Left ventricle myocardium inferior (tissue), 1 donor: Measurements from ENCODE around the gene ZNF281. TPM values are rescaled to one million over a fixed set of nuclear protein-coding genes. Genes with fewer than 3 reads are reported as not detected.

Source experiments
- DNase-seq: peaks from one replicate; pipeline ENCODE4 v3.0.0-alpha.2; 2020
- H3K27ac ChIP-seq: fragments of 200-600 bp; replicated peaks from 2 replicates; pipeline ENCODE4 v1.8.0; 2021
- H3K27me3 ChIP-seq: fragments of 200-600 bp; 2 replicates; pipeline ENCODE4 v1.8.0; 2021; ENCODE audit warnings: low read depth
- H3K36me3 ChIP-seq: fragments of 200-600 bp; 2 replicates; pipeline ENCODE4 v1.8.0; 2021
- H3K4me1 ChIP-seq: fragments of 200-600 bp; 2 replicates; pipeline ENCODE4 v1.8.0; 2021
- H3K4me3 ChIP-seq: fragments of 200-600 bp; 2 replicates; pipeline ENCODE4 v1.8.0; 2021; ENCODE audit warnings: mild to moderate bottlenecking, moderate library complexity
- H3K9me3 ChIP-seq: fragments of 200-600 bp; replicated peaks from 2 replicates; pipeline ENCODE4 v1.8.0; 2021
- intact Hi-C: fragments of 100-400 bp; cut with micrococcal nuclease; formaldehyde crosslinking; loops from one replicate; pipeline ENCODE4 v1.11.0; 2022
- total RNA-seq: library from RNA; stranded (reverse); fragmentation: NEBNext Ultra II Directional; extraction: Animal tissue kit (Norgen Biotek cat#: 25700); gene quantifications from one replicate; pipeline ENCODE4 v1.2.1, GENCODE V29; 2021
- TF ChIP-seq, protein P1 (sequence below): fragments of 200-600 bp; IDR thresholded peaks from 2 replicates; pipeline ENCODE4 v1.8.0; 2021; ENCODE audit warnings: antibody characterized with exemption, mild to moderate bottlenecking, borderline replicate concordance
- donor health status: DM: no; HTN: yes; CAD: no; lungs with severe emphysema.

Gene ZNF281
- total RNA-seq, 1 donor from 2014 or later, result 8.3 TPM

DNA sequence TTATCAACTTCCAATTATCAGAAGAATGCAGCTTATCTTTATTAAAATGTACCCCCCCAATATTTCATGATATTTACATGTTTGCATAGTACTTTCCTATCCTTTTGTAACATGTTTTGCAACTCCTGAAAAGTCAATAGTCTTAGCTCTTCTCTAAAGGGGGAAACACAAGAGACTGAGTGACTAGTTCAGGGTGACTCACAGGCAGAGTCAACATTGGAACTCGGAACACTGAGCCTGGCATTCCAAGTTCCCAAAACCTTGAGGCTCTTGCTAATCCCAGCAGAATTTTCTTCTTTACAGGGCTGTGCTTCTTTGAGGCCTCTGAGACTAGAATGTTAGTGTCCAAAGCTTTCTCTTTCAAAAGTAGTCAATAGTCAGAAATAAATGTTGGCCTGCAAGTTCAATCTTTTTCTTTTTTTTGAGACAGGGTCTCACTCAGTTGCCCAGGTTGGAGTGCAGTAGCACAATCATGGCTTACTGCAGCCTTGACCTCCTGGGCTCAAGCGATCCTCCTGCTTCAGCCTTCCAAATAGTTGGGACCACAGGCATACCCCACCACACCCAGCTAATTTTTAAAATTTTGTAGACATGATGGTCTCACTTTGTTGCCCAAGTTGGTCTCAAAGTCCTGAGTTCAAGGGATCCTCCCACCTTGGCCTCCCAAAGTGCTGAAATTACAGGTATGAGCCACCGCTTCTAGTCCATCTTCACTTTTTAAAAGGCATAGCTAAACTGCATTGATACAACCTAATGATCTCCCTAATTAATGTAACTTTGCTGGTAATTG lies 37.5 kb downstream of the ZNF281 start:
- no peak overlapping the region for H3K27ac ChIP-seq
- intact Hi-C loops, result no loop called here
- no peaks in the 10 kb centered on the region for H3K36me3 ChIP-seq
- H3K9me3 ChIP-seq, result no peaks in the 10 kb centered on the region
- H3K4me1 ChIP-seq, result no peaks in the 10 kb centered on the region
- H3K27me3 ChIP-seq, result no peaks in the 10 kb centered on the region
- H3K4me3 ChIP-seq, result no peak overlapping the region
- TF ChIP-seq, protein P1, sequence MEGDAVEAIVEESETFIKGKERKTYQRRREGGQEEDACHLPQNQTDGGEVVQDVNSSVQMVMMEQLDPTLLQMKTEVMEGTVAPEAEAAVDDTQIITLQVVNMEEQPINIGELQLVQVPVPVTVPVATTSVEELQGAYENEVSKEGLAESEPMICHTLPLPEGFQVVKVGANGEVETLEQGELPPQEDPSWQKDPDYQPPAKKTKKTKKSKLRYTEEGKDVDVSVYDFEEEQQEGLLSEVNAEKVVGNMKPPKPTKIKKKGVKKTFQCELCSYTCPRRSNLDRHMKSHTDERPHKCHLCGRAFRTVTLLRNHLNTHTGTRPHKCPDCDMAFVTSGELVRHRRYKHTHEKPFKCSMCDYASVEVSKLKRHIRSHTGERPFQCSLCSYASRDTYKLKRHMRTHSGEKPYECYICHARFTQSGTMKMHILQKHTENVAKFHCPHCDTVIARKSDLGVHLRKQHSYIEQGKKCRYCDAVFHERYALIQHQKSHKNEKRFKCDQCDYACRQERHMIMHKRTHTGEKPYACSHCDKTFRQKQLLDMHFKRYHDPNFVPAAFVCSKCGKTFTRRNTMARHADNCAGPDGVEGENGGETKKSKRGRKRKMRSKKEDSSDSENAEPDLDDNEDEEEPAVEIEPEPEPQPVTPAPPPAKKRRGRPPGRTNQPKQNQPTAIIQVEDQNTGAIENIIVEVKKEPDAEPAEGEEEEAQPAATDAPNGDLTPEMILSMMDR, result no peak
- no peak for DNase-seq

DNA sequence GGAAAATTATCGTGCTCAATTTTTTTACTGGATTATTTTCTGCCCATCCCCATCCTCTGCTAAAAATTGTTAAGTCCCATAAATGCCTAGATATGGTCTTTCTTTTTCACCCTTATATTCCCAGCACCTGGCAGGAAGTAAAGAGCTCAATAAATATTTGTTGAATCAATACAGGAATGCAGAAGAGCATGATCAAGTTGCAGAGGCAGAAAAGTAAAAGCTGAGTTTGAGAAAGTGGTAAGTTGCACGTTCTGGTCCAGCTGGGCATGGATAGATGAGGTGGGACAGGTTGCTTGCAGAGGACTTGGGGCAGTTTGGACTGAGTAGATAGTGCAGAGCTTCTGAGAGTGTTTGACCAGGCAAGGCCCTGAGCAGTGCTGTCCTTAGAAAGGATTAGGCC lies 40.1 kb downstream of the ZNF281 start:
- DNase-seq, result no peak
- Histone ChIP-seq H3K4me3 (no peak overlapping the region), H3K9me3 (no peaks in the 10 kb centered on the region), H3K27ac (no peak overlapping the region), H3K36me3 (no peaks in the 10 kb centered on the region), H3K4me1 (no peaks in the 10 kb centered on the region), H3K27me3 (no peaks in the 10 kb centered on the region)
- TF ChIP-seq, protein P1, result no peak
- intact Hi-C loops, result no loop called here

DNA sequence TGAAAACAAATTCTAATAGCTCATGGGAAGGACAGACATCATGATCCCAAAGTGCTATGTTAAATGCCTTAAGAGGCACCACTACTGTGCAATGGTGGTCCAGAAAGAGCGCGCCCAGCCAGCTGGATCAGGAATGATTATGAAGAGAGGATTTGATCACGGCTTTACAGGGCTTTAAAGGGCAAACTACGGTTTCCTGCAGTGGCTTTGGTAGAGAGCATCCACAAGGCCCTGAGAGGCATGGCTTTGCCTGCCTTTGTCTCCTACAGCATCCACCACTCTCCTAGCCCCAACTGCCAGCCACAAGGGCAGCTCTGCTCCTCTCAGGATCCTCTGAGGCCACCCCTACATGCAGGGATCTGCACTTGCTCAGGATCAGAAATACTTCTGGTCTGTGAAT lies 40.7 kb downstream of the ZNF281 start:
- Histone ChIP-seq H3K4me1 (no peaks in the 10 kb centered on the region), H3K36me3 (no peaks in the 10 kb centered on the region), H3K9me3 (no peaks in the 10 kb centered on the region), H3K4me3 (no peak overlapping the region), H3K27ac (no peak overlapping the region), H3K27me3 (no peaks in the 10 kb centered on the region)
- intact Hi-C loops, result no loop called here
- DNase-seq, result no peak
- TF ChIP-seq, protein P1, result no peak

DNA sequence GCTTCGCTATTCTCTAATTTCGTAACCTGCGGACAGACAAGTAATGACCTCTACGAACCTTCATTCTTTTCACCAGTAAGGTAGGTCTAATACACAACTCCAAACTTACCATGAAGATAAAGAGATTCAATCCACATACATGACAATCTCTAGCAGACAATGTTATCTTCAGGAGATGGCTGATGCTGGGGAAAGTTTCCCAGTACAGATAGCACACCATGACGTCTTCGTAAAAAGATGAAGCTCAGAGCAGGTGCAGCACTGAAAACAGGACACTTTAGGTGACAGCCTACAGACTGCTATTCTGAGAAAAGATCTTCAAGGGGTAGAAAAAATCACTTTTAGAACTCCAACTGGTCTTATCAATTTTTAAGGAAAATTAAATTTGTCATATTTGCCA lies 41.3 kb downstream of the ZNF281 start:
- H3K4me3 ChIP-seq, result no peak overlapping the region
- H3K27ac ChIP-seq, result peak overlapping the region; percentile 14
- H3K27me3 ChIP-seq, result no peaks in the 10 kb centered on the region
- intact Hi-C loops, result no loop called here
- H3K9me3 ChIP-seq, result no peaks in the 10 kb centered on the region
- no peaks in the 10 kb centered on the region for H3K36me3 ChIP-seq
- TF ChIP-seq, protein P1, result no peak
- H3K4me1 ChIP-seq, result no peaks in the 10 kb centered on the region
- DNase-seq, result no peak

DNA sequence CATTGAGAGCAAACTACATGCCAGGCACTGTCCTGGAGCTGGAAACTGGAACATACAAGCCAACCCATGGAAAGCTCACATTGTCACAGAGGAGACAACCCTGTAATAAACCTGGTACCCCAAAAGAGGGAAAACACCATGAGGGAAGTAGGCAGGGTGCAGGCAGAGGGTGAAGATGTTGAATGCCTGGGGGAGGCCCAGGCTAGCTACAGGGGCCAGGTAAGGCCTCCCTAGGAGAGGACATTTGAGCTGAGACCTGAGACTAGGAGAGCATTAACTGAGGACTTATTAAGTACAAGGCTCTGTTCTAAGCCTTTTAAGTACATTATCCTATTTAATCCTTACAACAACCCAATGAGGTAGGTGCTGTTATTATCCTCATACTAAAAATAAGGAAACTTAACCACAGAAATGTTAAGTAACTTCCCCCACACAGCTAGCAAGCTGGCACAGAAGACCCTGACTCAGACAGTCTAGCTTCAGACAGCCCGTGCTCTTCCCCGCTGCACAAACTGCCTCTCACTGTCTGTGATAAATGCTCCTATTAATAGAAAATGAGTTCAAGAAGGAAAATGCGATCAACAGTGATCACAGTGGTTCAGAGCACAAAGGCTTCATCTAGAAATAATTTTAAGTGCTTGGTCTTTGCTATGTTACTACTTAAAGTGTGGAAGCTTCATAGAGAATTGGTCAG lies 41.8 kb downstream of the ZNF281 start:
- Histone ChIP-seq H3K27ac (peak overlapping the region; percentile 14), H3K9me3 (no peaks in the 10 kb centered on the region)

More for the DNA sequence above, 41.8 kb downstream of the ZNF281 start:
- no peak for DNase-seq
- Histone ChIP-seq H3K36me3 (no peaks in the 10 kb centered on the region), H3K4me1 (no peaks in the 10 kb centered on the region), H3K27me3 (no peaks in the 10 kb centered on the region), H3K4me3 (no peak overlapping the region)
- TF ChIP-seq, protein P1, result no peak
- intact Hi-C loops, result no loop called here
